NCI-H526 (cell line): ENCODE data around the gene DLG3.

ENCODE experiments used
- DNase-seq, 2 experiments: peaks; one replicate each; lab custom pipeline; 2025; lab: John Stamatoyannopoulos, UW

The DLG3 gene

GRCh38 chrX:70437921-70438665 is 6.5 kb upstream of the DLG3 start:
- no peak for DNase-seq

- DNase-seq, result no peak
These were observed 5.6 kb upstream of the DLG3 start for GRCh38 chrX:70439016-70439415.

GRCh38 chrX:70442224-70442623 is 2.4 kb upstream of the DLG3 start:
- DNase-seq, result no peak

GRCh38 chrX:70444946-70445656 is 466 bp downstream of the DLG3 start:
- DNase-seq, result peak in 1 of 2 experiments; percentile 18

GRCh38 chrX:70445951-70446350 is 1.3 kb downstream of the DLG3 start:
- DNase-seq, result peak in 1 of 2 experiments; percentile 33

- no peak for DNase-seq
These were observed 2.0 kb downstream of the DLG3 start for GRCh38 chrX:70446380-70447350.

GRCh38 chrX:70449457-70449966 is 4.9 kb downstream of the DLG3 start:
- no peak for DNase-seq

GRCh38 chrX:70452143-70452733 is 7.6 kb downstream of the DLG3 start:
- peak; percentile 29 to 70 for DNase-seq

- no peak for DNase-seq
These were observed 8.5 kb downstream of the DLG3 start for GRCh38 chrX:70453024-70453618.

- DNase-seq, result peak; percentile 94 to 96
These were observed 10.1 kb downstream of the DLG3 start for GRCh38 chrX:70454441-70455365.

- DNase-seq, result peak; percentile 26 to 59
These were observed 10.9 kb downstream of the DLG3 start for GRCh38 chrX:70455366-70456202.

- no peak for DNase-seq
These were observed 11.6 kb downstream of the DLG3 start for GRCh38 chrX:70456256-70456655.

GRCh38 chrX:70461026-70461425 is 16.4 kb downstream of the DLG3 start:
- no peak for DNase-seq

GRCh38 chrX:70464051-70464450 is 19.4 kb downstream of the DLG3 start:
- DNase-seq, result no peak

- DNase-seq, result no peak
These were observed 22.3 kb downstream of the DLG3 start for GRCh38 chrX:70466968-70467367.

- no peak for DNase-seq
These were observed 24.1 kb downstream of the DLG3 start for GRCh38 chrX:70468709-70469108.

GRCh38 chrX:70470850-70471289 is 26.2 kb downstream of the DLG3 start:
- no peak for DNase-seq

GRCh38 chrX:70476166-70476933 is 31.7 kb downstream of the DLG3 start:
- no peak for DNase-seq
